CD8-positive, alpha-beta memory T cell (primary cell): ENCODE results near the gene GLOD5. TPM values are rescaled to one million over a fixed set of nuclear protein-coding genes. Genes with fewer than 3 reads are reported as not detected.

ENCODE experiments used
- polyA plus RNA-seq: library from polyadenylated mRNA; unstranded; fragments of 300-500 nt; fragmentation: Illumina TruSeq; gene quantifications from one replicate; pipeline ENCODE4 v1.2.3, GENCODE V29; 2021
- total RNA-seq, 2 experiments: library from RNA; stranded (reverse); gene quantifications; one replicate each; pipeline ENCODE4 v1.2.3, GENCODE V29; 2021

The GLOD5 gene
- total and polyA plus RNA-seq, 3 experiments from 2014 or later = not detected

Other genes starting within 250 kb of the GLOD5 start
- gene EBP, start 239.9 kb upstream of the GLOD5 start, total RNA-seq = 100 to 1,000 TPM; 150 to 153 TPM
- 109 TPM for gene EBP, start 239.9 kb upstream of the GLOD5 start, polyA plus RNA-seq
- 10 to 100 TPM; 14.0 to 15.2 TPM for gene TBC1D25, start 222.0 kb upstream of the GLOD5 start, total RNA-seq
- gene TBC1D25, start 222.0 kb upstream of the GLOD5 start, polyA plus RNA-seq = 21.5 TPM
- 100 to 1,000 TPM; 245 to 255 TPM for gene RBM3, start 187.3 kb upstream of the GLOD5 start, total RNA-seq
- gene RBM3, start 187.3 kb upstream of the GLOD5 start, polyA plus RNA-seq = 272 TPM
- gene WDR13, start 164.3 kb upstream of the GLOD5 start, total RNA-seq = 10 to 100 TPM; 47.5 to 48.0 TPM
- gene WDR13, start 164.3 kb upstream of the GLOD5 start, polyA plus RNA-seq = 48.3 TPM
- gene WAS, start 77.9 kb upstream of the GLOD5 start, total RNA-seq = 10 to 100 TPM; 81.9 to 84.0 TPM
- gene WAS, start 77.9 kb upstream of the GLOD5 start, polyA plus RNA-seq = 33.5 TPM
- 10 to 100 TPM; 32.1 to 33.2 TPM for gene SUV39H1, start 65.0 kb upstream of the GLOD5 start, total RNA-seq
- 17.2 TPM for gene SUV39H1, start 65.0 kb upstream of the GLOD5 start, polyA plus RNA-seq
- not detected for gene GATA1, start 24.8 kb downstream of the GLOD5 start, total RNA-seq
- not detected for gene GATA1, start 24.8 kb downstream of the GLOD5 start, polyA plus RNA-seq
- gene HDAC6, start 40.3 kb downstream of the GLOD5 start, total RNA-seq = 10 to 100 TPM; 53.5 to 65.0 TPM
- 25.7 TPM for gene HDAC6, start 40.3 kb downstream of the GLOD5 start, polyA plus RNA-seq
- under 1 TPM in 1 of 2 experiments, not detected in 1; 0.18 TPM for gene ERAS, start 64.8 kb downstream of the GLOD5 start, total RNA-seq
- not detected for gene ERAS, start 64.8 kb downstream of the GLOD5 start, polyA plus RNA-seq
- gene PCSK1N, start 73.9 kb downstream of the GLOD5 start, total RNA-seq = 1 to 10 TPM; 2.3 to 3.2 TPM
- 11.1 TPM for gene PCSK1N, start 73.9 kb downstream of the GLOD5 start, polyA plus RNA-seq
- 10 to 100 TPM; 87.5 to 93.6 TPM for gene TIMM17B, start 136.0 kb downstream of the GLOD5 start, total RNA-seq
- gene TIMM17B, start 136.0 kb downstream of the GLOD5 start, polyA plus RNA-seq = 68.5 TPM
- gene PQBP1, start 136.2 kb downstream of the GLOD5 start, total RNA-seq = 100 to 1,000 TPM; 101 to 106 TPM
- gene PQBP1, start 136.2 kb downstream of the GLOD5 start, polyA plus RNA-seq = 83.5 TPM
- gene SLC35A2, start 149.9 kb downstream of the GLOD5 start, total RNA-seq = 10 to 100 TPM; 27.1 to 27.2 TPM
- 13.2 TPM for gene SLC35A2, start 149.9 kb downstream of the GLOD5 start, polyA plus RNA-seq
- gene PIM2, start 157.3 kb downstream of the GLOD5 start, total RNA-seq = 100 to 1,000 TPM; 269 to 273 TPM
- gene PIM2, start 157.3 kb downstream of the GLOD5 start, polyA plus RNA-seq = 212 TPM
- 10 to 100 TPM; 67.3 to 69.1 TPM for gene OTUD5, start 195.9 kb downstream of the GLOD5 start, total RNA-seq
- gene OTUD5, start 195.9 kb downstream of the GLOD5 start, polyA plus RNA-seq = 47.5 TPM
- 1 to 10 TPM in 1 of 2 experiments, under 1 TPM in 1; 0.72 to 1.1 TPM for gene KCND1, start 210.1 kb downstream of the GLOD5 start, total RNA-seq
- gene KCND1, start 210.1 kb downstream of the GLOD5 start, polyA plus RNA-seq = 0.06 TPM
- 10 to 100 TPM; 56.8 to 57.7 TPM for gene GRIPAP1, start 240.5 kb downstream of the GLOD5 start, total RNA-seq
- gene GRIPAP1, start 240.5 kb downstream of the GLOD5 start, polyA plus RNA-seq = 21.2 TPM